ENCODE results near the gene FAM117B.

GRCh38 chr2:202605174-202605573 lies 29.6 kb upstream of the FAM117B start:
- TF ChIP-seq ZNF274 (IDR thresholded peaks at IDR 0.05; ENCODE audit: low read depth, low read length): no peak
- TF ChIP-seq SUZ12 (IDR thresholded peaks at IDR 0.05; ENCODE audit: extremely low read depth, insufficient read depth, insufficient read length): no peak
- no peak for TF ChIP-seq YY1 (IDR thresholded peaks at IDR 0.05; ENCODE audit: insufficient read depth, insufficient read length)

All from NT2/D1 (cell line).